HG03135 (cell line): ENCODE measurements around the gene RPS8.
A peak's percentile ranks its signal among the peaks of the same experiment; 100 is the strongest.
"Not testable (repeated sequence)": the region's sequence is repeated elsewhere in the genome, so short reads cannot be mapped to it uniquely, and the experiment has no call there.

ENCODE experiments used
- ATAC-seq: cut with Tn5 transposase; IDR thresholded peaks from one replicate; pipeline ENCODE4 v1.9.1; 2021; ENCODE audit warnings: mild to moderate bottlenecking, moderate library complexity; ENCODE audit not compliant: unreplicated experiment

The RPS8 gene

GRCh38 chr1:44775078-44775929 lies at the start of gene RPS8:
Gene RPS8 (plus strand): TSS chr1:44775540. CDS start chr1:44775597, 57 bp downstream.
- peak; percentile 72 for ATAC-seq

DNA sequence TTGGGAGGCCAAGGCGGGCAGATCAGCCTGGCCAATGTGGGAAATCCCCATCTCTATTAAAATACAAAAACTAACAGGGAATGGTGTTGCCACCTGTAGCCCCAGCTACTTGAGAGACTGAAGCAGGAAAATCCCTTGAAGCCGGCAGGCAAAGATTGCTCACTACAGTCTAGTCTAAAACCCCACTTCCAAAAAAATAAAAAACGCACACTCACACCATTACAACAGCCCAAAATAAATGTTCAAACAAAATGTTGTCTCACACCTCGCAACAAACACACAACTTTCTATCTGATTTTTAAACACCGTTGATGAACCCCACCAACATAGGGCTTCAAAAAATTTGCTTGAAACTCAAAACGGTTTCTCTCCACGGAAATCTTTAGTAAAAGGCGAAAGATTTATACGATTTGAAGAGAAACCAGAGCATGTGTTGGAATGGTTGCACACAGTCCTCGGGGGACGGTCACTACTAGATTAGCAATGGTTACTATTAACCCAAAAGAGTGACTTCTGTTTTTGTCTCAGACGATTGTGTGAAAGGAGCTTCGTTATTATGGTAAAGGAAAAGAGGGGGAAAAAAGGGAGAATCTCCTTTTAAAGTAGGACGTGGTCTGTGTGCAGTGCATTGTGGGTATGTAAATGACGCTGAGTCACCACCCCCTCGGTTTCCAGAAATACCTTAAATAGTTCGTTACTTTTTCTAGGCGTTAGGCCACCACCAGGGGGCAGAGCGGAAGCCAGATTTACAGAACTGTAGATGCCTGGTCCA lies 44.4 kb upstream of the RPS8 start, which contains the start of gene RNU5D-1:
RNU5D-1 (minus strand) TSS at position 430 of the 772 bp plus-strand sequence.
- ATAC-seq, result peak; percentile 69

GRCh38 chr1:44733365-44733764 lies 42.0 kb upstream of the RPS8 start:
- ATAC-seq, result no peak

- no peak for ATAC-seq
Observed at GRCh38 chr1:44733784-44734183, 41.6 kb upstream of the RPS8 start.

DNA sequence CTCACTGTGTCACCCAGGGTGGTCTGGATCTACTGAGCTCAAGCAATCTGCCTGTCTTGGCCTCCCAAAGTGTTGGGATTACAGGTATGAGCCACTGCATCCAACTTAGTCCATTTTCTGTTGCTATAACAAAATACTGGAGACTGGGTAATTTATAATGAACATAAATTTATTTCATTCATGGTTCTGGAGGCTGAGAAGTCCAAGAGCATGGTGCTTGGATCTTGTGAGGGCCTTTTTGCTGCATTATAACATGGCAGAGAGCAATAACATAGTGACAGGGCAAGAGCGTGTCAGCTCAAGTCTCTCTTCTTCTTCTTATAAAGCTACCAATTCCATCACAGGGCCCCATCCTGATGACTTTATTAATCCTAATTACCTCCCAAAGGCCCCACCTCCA lies 39.3 kb upstream of the RPS8 start:
- ATAC-seq, result no peak

DNA sequence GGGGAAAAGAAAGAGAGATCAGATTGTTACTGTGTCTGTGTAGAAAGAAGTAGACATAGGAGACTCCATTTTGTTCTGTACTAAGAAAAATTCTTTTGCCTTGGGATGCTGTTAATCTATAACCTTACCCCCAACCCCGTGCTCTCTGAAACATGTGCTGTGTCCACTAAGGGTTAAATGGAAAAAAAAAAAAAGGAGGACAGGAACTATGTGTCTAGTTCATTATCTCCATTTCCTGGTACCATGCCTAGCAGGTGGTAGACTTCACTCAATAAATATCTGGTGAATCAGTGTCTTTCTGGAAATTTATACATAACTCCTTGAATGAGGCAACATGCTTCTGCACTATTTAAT lies 36.4 kb upstream of the RPS8 start:
- ATAC-seq, result not testable (repeated sequence)

- ATAC-seq, result peak; percentile 96
Observed at GRCh38 chr1:44739307-44740178, 35.8 kb upstream of the RPS8 start, which contains the start of gene KIF2C. Gene KIF2C (plus strand): TSS chr1:44739837. CDS start chr1:44739933, 96 bp downstream.

GRCh38 chr1:44740179-44740617 lies 35.1 kb upstream of the RPS8 start:
- ATAC-seq, result no peak

DNA sequence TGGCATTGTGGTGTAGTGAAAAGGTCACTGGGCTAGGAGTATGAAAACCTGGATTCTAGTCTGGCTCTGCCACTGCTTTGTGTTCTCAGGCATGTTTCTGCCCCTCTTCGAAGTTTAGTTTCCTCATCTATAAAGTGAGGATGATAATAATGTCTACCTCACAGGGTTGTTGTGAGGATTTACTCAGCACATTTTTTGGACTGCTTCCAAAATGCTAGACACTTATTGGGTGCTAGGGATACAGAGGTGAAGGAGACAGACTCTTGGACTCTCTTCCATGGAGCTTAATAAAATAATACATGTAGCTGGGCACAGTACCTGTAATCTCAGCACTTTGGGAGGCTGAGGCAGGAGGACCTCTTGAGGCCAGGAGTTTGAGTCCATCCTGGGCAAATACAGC lies 32.1 kb upstream of the RPS8 start:
- no peak for ATAC-seq

- ATAC-seq, result no peak
Observed at GRCh38 chr1:44747878-44748277, 27.5 kb upstream of the RPS8 start.

- no peak for ATAC-seq
Observed at GRCh38 chr1:44757420-44757819, 17.9 kb upstream of the RPS8 start.

GRCh38 chr1:44759077-44759476 lies 16.3 kb upstream of the RPS8 start:
- ATAC-seq, result no peak

GRCh38 chr1:44760876-44761275 lies 14.5 kb upstream of the RPS8 start:
- ATAC-seq, result no peak

GRCh38 chr1:44766421-44766820 lies 8.9 kb upstream of the RPS8 start:
- ATAC-seq, result not testable (repeated sequence)

DNA sequence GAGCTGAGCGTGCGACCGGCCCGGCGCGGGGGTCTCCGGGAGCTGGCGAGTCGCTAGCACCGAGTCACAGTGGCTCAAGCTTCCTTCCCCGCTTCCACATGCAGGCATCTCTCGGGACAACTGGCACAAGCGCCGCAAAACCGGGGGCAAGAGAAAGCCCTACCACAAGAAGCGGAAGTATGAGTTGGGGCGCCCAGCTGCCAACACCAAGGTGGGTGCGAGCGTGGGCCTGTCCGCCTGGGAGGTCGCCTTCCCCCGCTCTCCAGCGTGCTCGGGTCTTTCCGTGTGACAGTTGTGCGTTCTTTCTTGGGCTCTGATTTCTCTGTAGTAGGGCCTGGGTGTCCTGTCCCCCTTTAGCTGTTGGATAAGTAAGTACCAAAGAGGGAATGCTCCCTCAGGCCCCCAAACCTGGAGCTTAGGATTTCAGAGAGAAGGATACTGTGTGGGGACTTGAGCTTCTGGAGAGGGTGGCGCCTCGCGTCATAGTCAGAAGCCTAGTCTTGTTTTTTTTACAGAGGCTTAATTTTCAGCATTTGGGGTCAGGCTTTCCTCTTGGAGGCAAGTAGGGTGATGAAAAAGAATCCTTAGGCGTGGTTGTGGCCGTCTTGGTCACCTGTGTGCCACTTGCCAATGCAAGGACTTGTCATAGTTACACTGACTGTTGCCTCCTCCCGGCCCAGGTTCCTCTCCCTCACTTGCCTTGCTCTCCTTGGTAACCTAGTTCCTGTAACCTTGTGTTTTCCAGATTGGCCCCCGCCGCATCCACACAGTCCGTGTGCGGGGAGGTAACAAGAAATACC lies 790 bp downstream of the RPS8 start:
- peak; percentile 9 for ATAC-seq

GRCh38 chr1:44776730-44777068 lies 1.4 kb downstream of the RPS8 start:
- no peak for ATAC-seq

GRCh38 chr1:44777547-44777946 lies 2.2 kb downstream of the RPS8 start:
- ATAC-seq, result no peak

GRCh38 chr1:44777969-44778635 lies 2.8 kb downstream of the RPS8 start:
- ATAC-seq, result no peak

- no peak for ATAC-seq
Observed at GRCh38 chr1:44778705-44779576, 3.6 kb downstream of the RPS8 start.
